ENCODE data around the gene CNDP1. TPM values are rescaled to one million over a fixed set of nuclear protein-coding genes. Genes with fewer than 3 reads are reported as not detected.

The CNDP1 gene
- total and polyA plus RNA-seq, 7 experiments from 2014 or later: 0.12 to 0.34 (median 0.19) TPM; not detected in 4

GRCh38 chr18:74630804-74631203 lies 96.5 kb downstream of the CNDP1 start:
- ChIA-PET POLR2A (interaction anchor here (0.7 to 7.2 kb wide), 9 partner anchors 10 to 615 kb away, joined by 3 to 70 read pairs (median 4); partner anchors contain the start of genes TSHZ1 and ZNF407), CTCF (interaction anchor here (1.0 kb wide), 1 partner anchor 606 kb away, joined by 3 read pairs; no protein-coding TSS in a partner anchor)
- ATAC-seq (no peak), DNase-seq (no peak)
- no peaks in the 10 kb centered on the region for H3K27me3 Mint-ChIP-seq
- H3K27ac ChIP-seq (ENCODE audit: low read depth, low read length): peak overlapping the region; percentile 59
- peaks cover 24 to 44% of the 10 kb centered on the region in 2 donors for H3K4me1 ChIP-seq (ENCODE audit: control insufficient read depth in 2 of 2, insufficient read depth in 2 of 2, low read length in 2 of 2)
- intact Hi-C loops (cut with micrococcal nuclease): loop anchor here (1.0 to 5.0 kb wide), 6 partner anchors 12 to 616 kb away; partner anchors contain the start of genes ZNF407 (in 2 of the 2) and TSHZ1 (in 1 of the 2)
- peaks cover 0 to 4% (median 0%) of the 10 kb centered on the region in 11 donors for H3K9me3 Mint-ChIP-seq
- no peaks in the 10 kb centered on the region for H3K9me3 ChIP-seq (ENCODE audit: control insufficient read depth in 2 of 3, low read length in 3 of 3)
- no peaks in the 10 kb centered on the region for H3K27me3 ChIP-seq (ENCODE audit: control insufficient read depth in 2 of 2, insufficient read depth in 2 of 2, low read length in 2 of 2)
- H3K36me3 Mint-ChIP-seq: peaks cover 3 to 40% (median 14%) of the 10 kb centered on the region in 5 donors
- peak overlapping the region; percentile 68 to 91 (median 86) for H3K4me3 Mint-ChIP-seq
- H3K36me3 ChIP-seq (ENCODE audit: control insufficient read depth in 2 of 3, insufficient read depth in 3 of 3, low read length in 3 of 3): peaks cover 0 to 3% (median 0%) of the 10 kb centered on the region in 3 experiments
- peak overlapping the region; percentile 6 for H3K4me3 ChIP-seq (ENCODE audit: low read length)
- H3K4me1 Mint-ChIP-seq: peaks cover 46 to 84% (median 67%) of the 10 kb centered on the region in 7 donors
- peak overlapping the region; percentile 90 to 98 (median 95) for H3K27ac Mint-ChIP-seq

- peaks cover 24 to 44% of the 10 kb centered on the region in 2 donors for H3K4me1 ChIP-seq (ENCODE audit: control insufficient read depth in 2 of 2, insufficient read depth in 2 of 2, low read length in 2 of 2)
- peaks cover 0 to 3% (median 0%) of the 10 kb centered on the region in 3 experiments for H3K36me3 ChIP-seq (ENCODE audit: control insufficient read depth in 2 of 3, insufficient read depth in 3 of 3, low read length in 3 of 3)
- Mint-ChIP-seq H3K4me1 (peaks cover 46 to 84% (median 67%) of the 10 kb centered on the region in 7 donors), H3K27ac (peak overlapping the region; percentile 90 to 98 (median 95)), H3K9me3 (peaks cover 0 to 4% (median 0%) of the 10 kb centered on the region in 11 donors), H3K27me3 (no peaks in the 10 kb centered on the region), H3K36me3 (peaks cover 3 to 40% (median 14%) of the 10 kb centered on the region in 5 donors), H3K4me3 (peak overlapping the region; percentile 68 to 91 (median 86))
- no peak for DNase-seq
- ChIA-PET CTCF (interaction anchor here (1.0 to 1.2 kb wide), 2 partner anchors 7 to 606 kb away, joined by 3 to 4 read pairs; no protein-coding TSS in a partner anchor), POLR2A (interaction anchor here (0.7 to 7.2 kb wide), 10 partner anchors 10 to 614 kb away, joined by 3 to 70 read pairs (median 4); partner anchors contain the start of genes TSHZ1 and ZNF407)
- peak overlapping the region; percentile 6 for H3K4me3 ChIP-seq (ENCODE audit: low read length)
- peak overlapping the region; percentile 59 for H3K27ac ChIP-seq (ENCODE audit: low read depth, low read length)
- peak; percentile 33 for ATAC-seq
- intact Hi-C loops (cut with micrococcal nuclease): loop anchor here (1.0 to 5.0 kb wide), 6 partner anchors 12 to 616 kb away; partner anchors contain the start of genes ZNF407 (in 2 of the 2) and TSHZ1 (in 1 of the 2)
- no peaks in the 10 kb centered on the region for H3K9me3 ChIP-seq (ENCODE audit: control insufficient read depth in 2 of 3, low read length in 3 of 3)
- no peaks in the 10 kb centered on the region for H3K27me3 ChIP-seq (ENCODE audit: control insufficient read depth in 2 of 2, insufficient read depth in 2 of 2, low read length in 2 of 2)
Measured at GRCh38 chr18:74631212-74631611, 96.9 kb downstream of the CNDP1 start.

- Histone ChIP-seq H3K4me3 (ENCODE audit: low read length) (peak overlapping the region; percentile 6), H3K27me3 (ENCODE audit: control insufficient read depth in 2 of 2, insufficient read depth in 2 of 2, low read length in 2 of 2) (no peaks in the 10 kb centered on the region), H3K4me1 (ENCODE audit: control insufficient read depth in 2 of 2, insufficient read depth in 2 of 2, low read length in 2 of 2) (peaks cover 24 to 44% of the 10 kb centered on the region in 2 donors), H3K36me3 (ENCODE audit: control insufficient read depth in 2 of 3, insufficient read depth in 3 of 3, low read length in 3 of 3) (peaks cover 0 to 3% (median 0%) of the 10 kb centered on the region in 3 experiments), H3K9me3 (ENCODE audit: control insufficient read depth in 2 of 3, low read length in 3 of 3) (no peaks in the 10 kb centered on the region), H3K27ac (ENCODE audit: low read depth, low read length) (peak overlapping the region; percentile 59)
- intact Hi-C loops (cut with micrococcal nuclease): loop anchor here (1.0 to 5.0 kb wide), 7 partner anchors 12 to 616 kb away; partner anchors contain the start of genes TSHZ1 (in 2 of the 2) and ZNF407 (in 2 of the 2)
- ATAC-seq (peak; percentile 91), DNase-seq (peak in 7 of 9 donors; percentile 35 to 81 (median 67))
- Mint-ChIP-seq H3K9me3 (peaks cover 0 to 4% (median 0%) of the 10 kb centered on the region in 11 donors), H3K4me3 (peak overlapping the region; percentile 68 to 91 (median 86)), H3K27ac (peak overlapping the region; percentile 90 to 98 (median 95)), H3K36me3 (peaks cover 3 to 40% (median 14%) of the 10 kb centered on the region in 5 donors), H3K4me1 (peaks cover 46 to 79% (median 67%) of the 10 kb centered on the region in 7 donors), H3K27me3 (no peaks in the 10 kb centered on the region)
- ChIA-PET POLR2A (interaction anchor here (0.6 to 7.2 kb wide), 16 partner anchors 8 to 1720 kb away, joined by 3 to 70 read pairs (median 3); partner anchors contain the start of genes PTGR3, TSHZ1 and ZNF407), CTCF (interaction anchor here (0.7 to 1.3 kb wide), 4 partner anchors 8 to 14 kb away, joined by 3 to 4 read pairs (median 3); no protein-coding TSS in a partner anchor)
Measured at GRCh38 chr18:74631623-74632350, 97.5 kb downstream of the CNDP1 start.

- DNase-seq: no peak
- peaks cover 42 to 73% (median 67%) of the 10 kb centered on the region in 7 donors for H3K4me1 Mint-ChIP-seq
Measured at GRCh38 chr18:74632351-74632679, 98.0 kb downstream of the CNDP1 start.

GRCh38 chr18:74632856-74633255 lies 98.6 kb downstream of the CNDP1 start:
- H3K36me3 Mint-ChIP-seq: peaks cover 3 to 41% (median 14%) of the 10 kb centered on the region in 5 donors
- ATAC-seq (no peak), DNase-seq (no peak)
- peak overlapping the region; percentile 90 to 98 (median 95) for H3K27ac Mint-ChIP-seq
- Histone ChIP-seq H3K4me1 (ENCODE audit: control insufficient read depth in 2 of 2, insufficient read depth in 2 of 2, low read length in 2 of 2) (peaks cover 24 to 44% of the 10 kb centered on the region in 2 donors), H3K27me3 (ENCODE audit: control insufficient read depth in 2 of 2, insufficient read depth in 2 of 2, low read length in 2 of 2) (no peaks in the 10 kb centered on the region), H3K4me3 (ENCODE audit: low read length) (peak overlapping the region; percentile 5), H3K36me3 (ENCODE audit: control insufficient read depth in 2 of 3, insufficient read depth in 3 of 3, low read length in 3 of 3) (peaks cover 0 to 3% (median 0%) of the 10 kb centered on the region in 3 experiments), H3K27ac (ENCODE audit: low read depth, low read length) (peak overlapping the region; percentile 59), H3K9me3 (ENCODE audit: control insufficient read depth in 2 of 3, low read length in 3 of 3) (no peaks in the 10 kb centered on the region)
- H3K4me3 Mint-ChIP-seq: peak overlapping the region; percentile 38 to 91 (median 86)
- intact Hi-C loops (cut with micrococcal nuclease): loop anchor here (1.0 to 5.0 kb wide), 4 partner anchors 319 to 614 kb away; partner anchors contain the start of gene TSHZ1 (in 2 of the 2)
- CTCF ChIA-PET: interaction anchor here (0.9 to 1.3 kb wide), 2 partner anchors 13 to 20 kb away, joined by 3 read pairs; no protein-coding TSS in a partner anchor
- POLR2A ChIA-PET: interaction anchor here (0.6 to 7.2 kb wide), 5 partner anchors 13 to 576 kb away, joined by 3 to 70 read pairs (median 3); partner anchors contain the start of genes PTGR3 and ZNF407
- no peaks in the 10 kb centered on the region for H3K27me3 Mint-ChIP-seq
- H3K9me3 Mint-ChIP-seq: peaks cover 0 to 4% (median 0%) of the 10 kb centered on the region in 11 donors
- H3K4me1 Mint-ChIP-seq: peaks cover 37 to 72% (median 67%) of the 10 kb centered on the region in 7 donors

More at GRCh38 chr18:74632351-74632679, 98.0 kb downstream of the CNDP1 start:
- ChIA-PET POLR2A (interaction anchor here (0.7 to 7.2 kb wide), 11 partner anchors 9 to 1719 kb away, joined by 3 to 70 read pairs (median 4); partner anchors contain the start of genes PTGR3 and ZNF407), CTCF (interaction anchor here (0.7 to 1.3 kb wide), 4 partner anchors 8 to 14 kb away, joined by 3 to 4 read pairs (median 3); no protein-coding TSS in a partner anchor)
- H3K4me3 ChIP-seq (ENCODE audit: low read length): peak overlapping the region; percentile 5
- H3K4me3 Mint-ChIP-seq: peak overlapping the region; percentile 68 to 91 (median 86)
- H3K36me3 Mint-ChIP-seq: peaks cover 3 to 40% (median 14%) of the 10 kb centered on the region in 5 donors
- H3K27ac ChIP-seq (ENCODE audit: low read depth, low read length): peak overlapping the region; percentile 59
- intact Hi-C loops (cut with micrococcal nuclease): loop anchor here (1.0 to 5.0 kb wide), 4 partner anchors 320 to 615 kb away; partner anchors contain the start of gene TSHZ1 (in 2 of the 2)
- H3K27ac Mint-ChIP-seq: peak overlapping the region; percentile 90 to 98 (median 95)
- H3K27me3 Mint-ChIP-seq: no peaks in the 10 kb centered on the region
- H3K4me1 ChIP-seq (ENCODE audit: control insufficient read depth in 2 of 2, insufficient read depth in 2 of 2, low read length in 2 of 2): peaks cover 24 to 44% of the 10 kb centered on the region in 2 donors
- ATAC-seq: peak; percentile 18
- H3K9me3 Mint-ChIP-seq: peaks cover 0 to 4% (median 0%) of the 10 kb centered on the region in 11 donors
- H3K36me3 ChIP-seq (ENCODE audit: control insufficient read depth in 2 of 3, insufficient read depth in 3 of 3, low read length in 3 of 3): peaks cover 0 to 3% (median 0%) of the 10 kb centered on the region in 3 experiments
- no peaks in the 10 kb centered on the region for H3K9me3 ChIP-seq (ENCODE audit: control insufficient read depth in 2 of 3, low read length in 3 of 3)
- H3K27me3 ChIP-seq (ENCODE audit: control insufficient read depth in 2 of 2, insufficient read depth in 2 of 2, low read length in 2 of 2): no peaks in the 10 kb centered on the region

Measured in naive thymus-derived CD4-positive, alpha-beta T cell (primary cell).